A549 treated with AZD9567 at 1 μM for 4 hours (cell line): Measurements from ENCODE around the gene SSTR5. TPM values are rescaled to one million over a fixed set of nuclear protein-coding genes. Genes with fewer than 3 reads are reported as not detected.

ENCODE experiments used
- total RNA-seq: library from RNA; stranded (reverse); fragments of 200-300 nt; extraction: Qiagen RNA extraction; gene quantifications from 5 replicates; pipeline ENCODE4 v1.2.3, GENCODE V29; 2022; ENCODE audit not compliant: insufficient read depth

SSTR5 gene
- total RNA-seq, result 0.12 to 0.18 TPM (median 0.17 TPM) in 4 of 5 replicates, not detected in the other

GRCh38 chr16:1072526-1073261 lies at the start of gene SSTR5:
SSTR5 (plus strand) TSS chr16:1072747; CDS start chr16:1078869, 6,122 bp downstream.

GRCh38 chr16:1096169-1097082 lies 23.9 kb downstream of the SSTR5 start, which contains the start of gene C1QTNF8:
C1QTNF8 (minus strand) TSS chr16:1096244; CDS start chr16:1094922, 1,322 bp downstream.

Other genes starting within 250 kb of the SSTR5 start
- gene LMF1, start 101.8 kb upstream of the SSTR5 start, total RNA-seq, result 6.9 to 10.7 TPM (median 8.3 TPM) in 5 replicates
- gene SOX8, start 91.0 kb upstream of the SSTR5 start, total RNA-seq, result 0.63 to 3.1 TPM (median 2.7 TPM) in 5 replicates
- not detected in 5 replicates for gene C1QTNF8, start 23.5 kb downstream of the SSTR5 start, total RNA-seq
- gene CACNA1H, start 80.4 kb downstream of the SSTR5 start, total RNA-seq, result 10.7 to 14.8 TPM (median 14.3 TPM) in 5 replicates
- 0.09 TPM in 1 of 5 replicates, not detected in the others for gene TPSG1, start 152.5 kb downstream of the SSTR5 start, total RNA-seq
- gene TPSB2, start 157.4 kb downstream of the SSTR5 start, total RNA-seq, result 0.06 to 0.07 TPM in 2 of 5 replicates, not detected in the others
- gene TPSAB1, start 168.0 kb downstream of the SSTR5 start, total RNA-seq, result 0.07 to 0.13 TPM in 2 of 5 replicates, not detected in the others
- gene TPSD1, start 183.3 kb downstream of the SSTR5 start, total RNA-seq, result not detected in 5 replicates
- gene UBE2I, start 236.9 kb downstream of the SSTR5 start, total RNA-seq, result 159 to 274 TPM (median 175 TPM) in 5 replicates